ENCODE measurements around the gene AFF2. TPM values are rescaled to one million over a fixed set of nuclear protein-coding genes. Genes with fewer than 3 reads are reported as not detected.

AFF2 gene
- polyA plus RNA-seq, 2 donors, result 0.01 to 0.02 TPM

DNA sequence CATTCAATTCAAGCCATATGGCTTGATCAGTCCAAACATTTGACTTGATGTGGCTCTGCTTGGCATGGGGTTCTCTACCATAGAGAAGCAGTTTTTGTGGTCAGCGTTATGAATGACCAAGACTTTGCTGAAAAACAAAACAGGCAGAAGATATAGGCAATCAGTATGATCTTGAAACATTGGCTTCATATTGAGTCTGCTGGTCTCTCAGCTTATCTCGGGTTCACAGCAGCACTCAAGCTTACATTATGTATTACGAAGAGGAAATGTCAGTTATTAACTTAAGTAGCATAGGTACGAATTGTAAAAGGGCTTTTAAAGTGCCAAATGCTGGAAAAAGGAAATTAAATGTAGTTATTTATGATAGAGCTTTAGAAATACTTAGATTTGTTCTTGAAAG, 99.0 kb downstream of the AFF2 start:
- H3K9me3 ChIP-seq (ENCODE audit: control insufficient read depth in 2 of 2, insufficient read depth in 1 of 2, low read depth in 1 of 2, low read length in 1 of 2), result no peaks in the 10 kb centered on the region
- H3K27me3 ChIP-seq (ENCODE audit: control insufficient read depth in 1 of 2, insufficient read depth in 2 of 2, low read length in 2 of 2), result no peaks in the 10 kb centered on the region
- no peak overlapping the region for H3K4me3 ChIP-seq (ENCODE audit: low read depth in 1 of 2, low read length in 2 of 2)
- no peaks in the 10 kb centered on the region for H3K36me3 ChIP-seq (ENCODE audit: control insufficient read depth in 2 of 2, insufficient read depth in 2 of 2, low read length in 1 of 2)
- no peaks in the 10 kb centered on the region for H3K4me1 ChIP-seq (ENCODE audit: control insufficient read depth in 2 of 2, insufficient read depth in 2 of 2, low read length in 1 of 2)
- 49 to 73% methylated on average over 4 of the region's 4 CpGs for WGBS, 2 donors
- H3K27ac ChIP-seq (ENCODE audit: low read depth in 2 of 2, low read length in 1 of 2), result no peak overlapping the region

DNA sequence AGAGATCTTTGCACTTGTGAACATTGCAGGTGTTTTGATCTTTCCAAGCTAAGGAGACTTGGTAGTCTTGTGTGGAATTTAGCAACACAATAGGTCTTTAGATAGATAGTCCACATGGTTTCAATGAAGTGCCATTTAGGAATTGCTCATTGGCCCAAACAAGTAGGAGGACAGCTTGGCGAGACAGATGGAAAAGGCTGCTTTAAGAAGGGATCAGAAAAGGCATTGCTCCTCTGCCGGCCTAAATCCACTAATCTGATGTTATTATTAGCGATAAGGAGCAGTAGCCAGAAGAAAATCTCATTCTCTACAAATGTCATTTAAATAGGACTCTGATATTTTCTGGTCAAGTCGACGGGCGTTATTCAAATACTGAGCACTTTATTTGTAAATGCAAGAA, 99.7 kb downstream of the AFF2 start:
- no peak overlapping the region for H3K4me3 ChIP-seq (ENCODE audit: low read depth in 1 of 2, low read length in 2 of 2)

DNA sequence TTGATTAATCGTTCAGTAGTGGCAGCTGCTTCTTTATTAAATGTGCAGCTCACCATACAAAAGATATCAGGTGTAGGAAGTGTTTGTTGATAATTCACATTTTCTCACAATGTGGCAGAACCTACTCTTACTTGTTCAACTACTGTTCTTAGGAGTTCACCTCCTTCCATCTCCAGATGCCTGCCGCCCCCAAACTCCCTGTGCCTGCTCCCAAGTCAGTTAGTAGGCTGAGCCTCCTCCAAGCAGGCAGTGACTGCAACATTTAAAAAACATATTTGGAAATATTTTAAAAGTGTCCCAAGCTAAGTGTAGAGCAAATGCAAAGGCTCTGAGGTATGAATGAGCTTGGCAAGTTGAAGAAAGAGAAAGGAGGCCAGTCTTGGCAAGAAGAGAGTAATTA, 100.2 kb downstream of the AFF2 start:
- Histone ChIP-seq H3K9me3 (ENCODE audit: control insufficient read depth in 2 of 2, insufficient read depth in 1 of 2, low read depth in 1 of 2, low read length in 1 of 2) (no peaks in the 10 kb centered on the region), H3K27ac (ENCODE audit: low read depth in 2 of 2, low read length in 1 of 2) (no peak overlapping the region), H3K4me1 (ENCODE audit: control insufficient read depth in 2 of 2, insufficient read depth in 2 of 2, low read length in 1 of 2) (no peaks in the 10 kb centered on the region), H3K27me3 (ENCODE audit: control insufficient read depth in 1 of 2, insufficient read depth in 2 of 2, low read length in 2 of 2) (no peaks in the 10 kb centered on the region), H3K36me3 (ENCODE audit: control insufficient read depth in 2 of 2, insufficient read depth in 2 of 2, low read length in 1 of 2) (no peaks in the 10 kb centered on the region), H3K4me3 (ENCODE audit: low read depth in 1 of 2, low read length in 2 of 2) (no peak overlapping the region)
- 63 to 91% methylated on average over 2 of the region's 2 CpGs for WGBS, 2 donors

More for the DNA sequence above, 99.7 kb downstream of the AFF2 start:
- H3K27ac ChIP-seq (ENCODE audit: low read depth in 2 of 2, low read length in 1 of 2), result no peak overlapping the region
- H3K27me3 ChIP-seq (ENCODE audit: control insufficient read depth in 1 of 2, insufficient read depth in 2 of 2, low read length in 2 of 2), result no peaks in the 10 kb centered on the region
- 62 to 68% methylated on average over 6 of the region's 6 CpGs for WGBS, 2 donors
- no peaks in the 10 kb centered on the region for H3K4me1 ChIP-seq (ENCODE audit: control insufficient read depth in 2 of 2, insufficient read depth in 2 of 2, low read length in 1 of 2)
- no peaks in the 10 kb centered on the region for H3K9me3 ChIP-seq (ENCODE audit: control insufficient read depth in 2 of 2, insufficient read depth in 1 of 2, low read depth in 1 of 2, low read length in 1 of 2)
- no peaks in the 10 kb centered on the region for H3K36me3 ChIP-seq (ENCODE audit: control insufficient read depth in 2 of 2, insufficient read depth in 2 of 2, low read length in 1 of 2)

GRCh38 chrX:148601034-148601433, 100.6 kb downstream of the AFF2 start:
- Histone ChIP-seq H3K4me1 (ENCODE audit: control insufficient read depth in 2 of 2, insufficient read depth in 2 of 2, low read length in 1 of 2) (no peaks in the 10 kb centered on the region), H3K4me3 (ENCODE audit: low read depth in 1 of 2, low read length in 2 of 2) (no peak overlapping the region), H3K9me3 (ENCODE audit: control insufficient read depth in 2 of 2, insufficient read depth in 1 of 2, low read depth in 1 of 2, low read length in 1 of 2) (no peaks in the 10 kb centered on the region), H3K27me3 (ENCODE audit: control insufficient read depth in 1 of 2, insufficient read depth in 2 of 2, low read length in 2 of 2) (no peaks in the 10 kb centered on the region), H3K36me3 (ENCODE audit: control insufficient read depth in 2 of 2, insufficient read depth in 2 of 2, low read length in 1 of 2) (no peaks in the 10 kb centered on the region), H3K27ac (ENCODE audit: low read depth in 2 of 2, low read length in 1 of 2) (no peak overlapping the region)
- WGBS, 2 donors, result 53 to 58% methylated on average over 4 of the region's 4 CpGs

GRCh38 chrX:148609515-148610327, 109.3 kb downstream of the AFF2 start:
- Histone ChIP-seq H3K36me3 (ENCODE audit: control insufficient read depth in 2 of 2, insufficient read depth in 2 of 2, low read length in 1 of 2) (no peaks in the 10 kb centered on the region), H3K27me3 (ENCODE audit: control insufficient read depth in 1 of 2, insufficient read depth in 2 of 2, low read length in 2 of 2) (no peaks in the 10 kb centered on the region), H3K9me3 (ENCODE audit: control insufficient read depth in 2 of 2, insufficient read depth in 1 of 2, low read depth in 1 of 2, low read length in 1 of 2) (no peaks in the 10 kb centered on the region), H3K27ac (ENCODE audit: low read depth in 2 of 2, low read length in 1 of 2) (no peak overlapping the region), H3K4me3 (ENCODE audit: low read depth in 1 of 2, low read length in 2 of 2) (no peak overlapping the region), H3K4me1 (ENCODE audit: control insufficient read depth in 2 of 2, insufficient read depth in 2 of 2, low read length in 1 of 2) (no peaks in the 10 kb centered on the region)
- WGBS, 2 donors, result 51 to 52% methylated on average over 4 of the region's 4 CpGs

DNA sequence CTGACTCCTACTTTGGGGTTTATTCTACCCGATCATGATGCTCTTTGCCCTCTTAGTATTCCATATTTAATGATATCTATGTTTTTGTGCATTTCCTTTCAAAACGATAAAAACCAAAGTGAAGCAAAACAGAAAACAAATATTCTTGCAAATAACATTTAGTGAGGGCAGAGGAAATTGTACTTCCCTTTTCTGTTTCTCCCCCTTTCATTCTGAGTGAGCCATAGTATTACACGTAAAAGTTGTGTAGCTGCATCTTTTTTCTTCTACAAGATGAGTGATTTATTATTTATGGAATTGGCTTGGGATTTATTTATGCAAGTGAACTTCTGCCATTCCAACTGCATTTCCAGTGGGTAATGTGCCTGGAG, 109.9 kb downstream of the AFF2 start:
- H3K27me3 ChIP-seq (ENCODE audit: control insufficient read depth in 1 of 2, insufficient read depth in 2 of 2, low read length in 2 of 2), result no peaks in the 10 kb centered on the region
- no peaks in the 10 kb centered on the region for H3K9me3 ChIP-seq (ENCODE audit: control insufficient read depth in 2 of 2, insufficient read depth in 1 of 2, low read depth in 1 of 2, low read length in 1 of 2)
- 61 to 64% methylated on average over 3 of the region's 3 CpGs for WGBS, 2 donors
- H3K4me1 ChIP-seq (ENCODE audit: control insufficient read depth in 2 of 2, insufficient read depth in 2 of 2, low read length in 1 of 2), result no peaks in the 10 kb centered on the region
- H3K36me3 ChIP-seq (ENCODE audit: control insufficient read depth in 2 of 2, insufficient read depth in 2 of 2, low read length in 1 of 2), result no peaks in the 10 kb centered on the region
- no peak overlapping the region for H3K27ac ChIP-seq (ENCODE audit: low read depth in 2 of 2, low read length in 1 of 2)
- no peak overlapping the region for H3K4me3 ChIP-seq (ENCODE audit: low read depth in 1 of 2, low read length in 2 of 2)

DNA sequence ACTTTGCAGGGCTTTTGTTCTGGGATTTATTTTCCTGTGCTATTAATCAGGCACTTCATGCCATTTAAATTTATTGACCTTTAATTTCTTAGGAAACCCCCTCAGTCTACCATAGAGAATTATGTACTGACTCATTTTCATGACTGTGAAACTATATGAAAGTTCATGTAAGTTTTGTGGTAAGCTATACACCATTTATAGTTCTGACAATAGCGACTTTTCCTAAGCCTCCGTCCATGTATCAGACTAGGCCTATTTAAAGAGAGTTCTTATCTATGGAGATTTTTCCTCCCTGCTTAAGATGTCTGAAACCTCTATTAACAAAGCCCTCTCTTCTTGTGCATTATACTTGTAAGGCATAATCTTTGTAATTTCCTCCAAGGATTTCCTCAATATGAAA, 111.6 kb downstream of the AFF2 start:
- no peaks in the 10 kb centered on the region for H3K27me3 ChIP-seq (ENCODE audit: control insufficient read depth in 1 of 2, insufficient read depth in 2 of 2, low read length in 2 of 2)
- H3K9me3 ChIP-seq (ENCODE audit: control insufficient read depth in 2 of 2, insufficient read depth in 1 of 2, low read depth in 1 of 2, low read length in 1 of 2), result no peaks in the 10 kb centered on the region
- no peaks in the 10 kb centered on the region for H3K36me3 ChIP-seq (ENCODE audit: control insufficient read depth in 2 of 2, insufficient read depth in 2 of 2, low read length in 1 of 2)
- no peak overlapping the region for H3K4me3 ChIP-seq (ENCODE audit: low read depth in 1 of 2, low read length in 2 of 2)
- H3K27ac ChIP-seq (ENCODE audit: low read depth in 2 of 2, low read length in 1 of 2), result no peak overlapping the region
- WGBS, 2 donors, result 55 to 59% methylated on average over 2 of the region's 2 CpGs
- no peaks in the 10 kb centered on the region for H3K4me1 ChIP-seq (ENCODE audit: control insufficient read depth in 2 of 2, insufficient read depth in 2 of 2, low read length in 1 of 2)

- Histone ChIP-seq H3K27ac (ENCODE audit: low read depth in 2 of 2, low read length in 1 of 2) (no peak overlapping the region), H3K9me3 (ENCODE audit: control insufficient read depth in 2 of 2, insufficient read depth in 1 of 2, low read depth in 1 of 2, low read length in 1 of 2) (no peaks in the 10 kb centered on the region), H3K4me3 (ENCODE audit: low read depth in 1 of 2, low read length in 2 of 2) (no peak overlapping the region), H3K36me3 (ENCODE audit: control insufficient read depth in 2 of 2, insufficient read depth in 2 of 2, low read length in 1 of 2) (no peaks in the 10 kb centered on the region), H3K27me3 (ENCODE audit: control insufficient read depth in 1 of 2, insufficient read depth in 2 of 2, low read length in 2 of 2) (no peaks in the 10 kb centered on the region), H3K4me1 (ENCODE audit: control insufficient read depth in 2 of 2, insufficient read depth in 2 of 2, low read length in 1 of 2) (no peaks in the 10 kb centered on the region)
- WGBS, 2 donors, result 38 to 57% methylated on average over 2 of the region's 2 CpGs
Observed at GRCh38 chrX:148612431-148612830, 112.0 kb downstream of the AFF2 start.

- H3K27ac ChIP-seq (ENCODE audit: low read depth in 2 of 2, low read length in 1 of 2), result no peak overlapping the region
- WGBS, 2 donors, result 39 to 41% methylated on average over 4 of the region's 4 CpGs
- no peaks in the 10 kb centered on the region for H3K9me3 ChIP-seq (ENCODE audit: control insufficient read depth in 2 of 2, insufficient read depth in 1 of 2, low read depth in 1 of 2, low read length in 1 of 2)
- H3K27me3 ChIP-seq (ENCODE audit: control insufficient read depth in 1 of 2, insufficient read depth in 2 of 2, low read length in 2 of 2), result no peaks in the 10 kb centered on the region
- no peaks in the 10 kb centered on the region for H3K4me1 ChIP-seq (ENCODE audit: control insufficient read depth in 2 of 2, insufficient read depth in 2 of 2, low read length in 1 of 2)
- no peaks in the 10 kb centered on the region for H3K36me3 ChIP-seq (ENCODE audit: control insufficient read depth in 2 of 2, insufficient read depth in 2 of 2, low read length in 1 of 2)
- H3K4me3 ChIP-seq (ENCODE audit: low read depth in 1 of 2, low read length in 2 of 2), result no peak overlapping the region
Observed at GRCh38 chrX:148613636-148614035, 113.2 kb downstream of the AFF2 start.

DNA sequence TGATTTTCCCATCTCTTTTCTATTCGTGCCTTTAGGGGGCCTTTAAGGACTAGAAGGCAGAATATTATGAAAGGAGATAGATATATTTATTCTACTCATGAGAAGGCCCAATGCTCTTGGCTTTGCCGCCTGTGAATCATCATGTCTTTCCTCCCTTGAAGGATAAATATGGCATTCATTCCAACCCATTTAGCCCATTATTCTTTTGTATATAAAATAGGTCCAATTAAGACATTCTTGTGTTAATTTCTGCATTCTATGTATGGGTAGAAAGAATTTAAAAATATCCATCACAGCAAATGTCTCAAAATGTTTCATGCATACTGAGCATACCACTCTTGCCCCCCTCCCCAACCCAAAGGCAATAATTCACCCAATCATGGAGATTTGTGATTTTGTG, 115.1 kb downstream of the AFF2 start:
- WGBS, 2 donors, result 58 to 67% methylated on average over 2 of the region's 2 CpGs

More for the DNA sequence above, 115.1 kb downstream of the AFF2 start:
- Histone ChIP-seq H3K4me1 (ENCODE audit: control insufficient read depth in 2 of 2, insufficient read depth in 2 of 2, low read length in 1 of 2) (no peaks in the 10 kb centered on the region), H3K27me3 (ENCODE audit: control insufficient read depth in 1 of 2, insufficient read depth in 2 of 2, low read length in 2 of 2) (no peaks in the 10 kb centered on the region), H3K9me3 (ENCODE audit: control insufficient read depth in 2 of 2, insufficient read depth in 1 of 2, low read depth in 1 of 2, low read length in 1 of 2) (no peaks in the 10 kb centered on the region), H3K36me3 (ENCODE audit: control insufficient read depth in 2 of 2, insufficient read depth in 2 of 2, low read length in 1 of 2) (no peaks in the 10 kb centered on the region), H3K27ac (ENCODE audit: low read depth in 2 of 2, low read length in 1 of 2) (no peak overlapping the region), H3K4me3 (ENCODE audit: low read depth in 1 of 2, low read length in 2 of 2) (no peak overlapping the region)
